Nephron progenitor cell (in vitro differentiated cells): ENCODE measurements around the gene FUOM.
A peak's percentile ranks its signal among the peaks of the same experiment; 100 is the strongest.
"Not testable (repeated sequence)": the region's sequence is repeated elsewhere in the genome, so short reads cannot be mapped to it uniquely, and the experiment has no call there.

Experiments
- DNase-seq: peaks from one replicate; pipeline ENCODE4 v3.0.0; 2021
- H3K27ac Mint-ChIP-seq: 2 replicates; pipeline ENCODE4 v1.8.0; 2021; ENCODE audit warnings: mild to moderate bottlenecking, moderate library complexity, mixed read lengths
- H3K27me3 Mint-ChIP-seq: 2 replicates; pipeline ENCODE4 v1.8.0; 2021; ENCODE audit warnings: mild to moderate bottlenecking, low read depth, mixed read lengths; ENCODE audit not compliant: poor library complexity
- H3K36me3 Mint-ChIP-seq: 2 replicates; pipeline ENCODE4 v1.8.0; 2021; ENCODE audit warnings: low read depth, mixed read lengths
- H3K4me1 Mint-ChIP-seq: 2 replicates; pipeline ENCODE4 v1.8.0; 2021; ENCODE audit warnings: mixed read lengths
- H3K4me3 Mint-ChIP-seq: 2 replicates; pipeline ENCODE4 v1.8.0; 2021; ENCODE audit warnings: mild to moderate bottlenecking, moderate library complexity, mixed read lengths
- H3K9me3 Mint-ChIP-seq: 2 replicates; pipeline ENCODE4 v1.8.0; 2021; ENCODE audit warnings: mild to moderate bottlenecking, moderate library complexity, mixed read lengths
- TF ChIP-seq, protein P1 (sequence below): fragments of 200-600 bp; sonication (generic); IDR thresholded peaks from 2 replicates; pipeline ENCODE4 v1.5.0; 2021; ENCODE audit warnings: antibody characterized with exemption

FUOM gene

DNA sequence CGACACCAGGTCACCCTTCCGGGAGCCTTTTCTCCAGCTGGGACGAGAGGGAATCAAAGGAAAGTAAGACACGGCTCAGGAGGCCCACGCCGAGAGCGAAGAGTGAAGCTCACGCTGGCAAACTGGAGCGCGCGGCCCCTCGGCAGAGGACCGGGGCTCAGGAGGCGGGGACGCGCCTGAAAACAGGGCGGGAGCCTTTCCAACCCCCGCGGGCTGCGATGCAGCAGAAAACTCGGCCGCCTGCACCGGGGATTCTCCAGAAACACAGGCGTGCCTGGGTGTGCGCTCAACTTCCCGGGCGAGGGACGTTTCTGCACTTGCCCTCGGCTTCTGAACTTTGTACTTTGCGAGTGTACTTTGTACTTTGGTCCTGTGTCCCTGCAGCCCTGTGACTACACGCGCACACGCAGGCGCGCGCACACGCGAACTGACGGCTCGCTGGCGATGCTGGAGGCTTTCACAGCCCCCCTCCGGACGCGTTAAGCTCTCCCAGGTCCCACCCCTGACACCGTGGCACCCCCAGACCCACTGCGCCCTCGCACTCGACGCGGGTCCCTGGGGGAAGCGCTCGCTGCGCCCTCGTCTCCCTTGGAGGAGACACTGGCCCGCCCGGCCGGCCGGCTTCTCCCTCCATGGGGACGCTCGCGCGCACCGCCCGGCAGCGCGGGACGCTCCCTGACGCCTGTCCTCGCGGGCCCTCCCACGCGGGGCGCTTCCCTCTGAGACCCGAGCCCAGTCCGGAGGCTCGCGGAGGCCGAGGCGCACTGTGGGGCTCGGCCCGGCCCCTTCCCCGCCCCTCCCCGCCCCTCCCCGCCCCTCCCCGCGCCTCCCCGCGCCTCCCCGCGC lies 20.7 kb upstream of the FUOM start:
- Mint-ChIP-seq H3K27me3 (peaks cover 80% of the 10 kb centered on the region), H3K27ac (no peak overlapping the region), H3K9me3 (no peaks in the 10 kb centered on the region), H3K4me3 (peak overlapping the region; percentile 80), H3K4me1 (peaks cover 31% of the 10 kb centered on the region), H3K36me3 (peaks cover 5% of the 10 kb centered on the region)
- TF ChIP-seq, protein P1, sequence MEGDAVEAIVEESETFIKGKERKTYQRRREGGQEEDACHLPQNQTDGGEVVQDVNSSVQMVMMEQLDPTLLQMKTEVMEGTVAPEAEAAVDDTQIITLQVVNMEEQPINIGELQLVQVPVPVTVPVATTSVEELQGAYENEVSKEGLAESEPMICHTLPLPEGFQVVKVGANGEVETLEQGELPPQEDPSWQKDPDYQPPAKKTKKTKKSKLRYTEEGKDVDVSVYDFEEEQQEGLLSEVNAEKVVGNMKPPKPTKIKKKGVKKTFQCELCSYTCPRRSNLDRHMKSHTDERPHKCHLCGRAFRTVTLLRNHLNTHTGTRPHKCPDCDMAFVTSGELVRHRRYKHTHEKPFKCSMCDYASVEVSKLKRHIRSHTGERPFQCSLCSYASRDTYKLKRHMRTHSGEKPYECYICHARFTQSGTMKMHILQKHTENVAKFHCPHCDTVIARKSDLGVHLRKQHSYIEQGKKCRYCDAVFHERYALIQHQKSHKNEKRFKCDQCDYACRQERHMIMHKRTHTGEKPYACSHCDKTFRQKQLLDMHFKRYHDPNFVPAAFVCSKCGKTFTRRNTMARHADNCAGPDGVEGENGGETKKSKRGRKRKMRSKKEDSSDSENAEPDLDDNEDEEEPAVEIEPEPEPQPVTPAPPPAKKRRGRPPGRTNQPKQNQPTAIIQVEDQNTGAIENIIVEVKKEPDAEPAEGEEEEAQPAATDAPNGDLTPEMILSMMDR, result no peak
- peak; percentile 74 for DNase-seq

DNA sequence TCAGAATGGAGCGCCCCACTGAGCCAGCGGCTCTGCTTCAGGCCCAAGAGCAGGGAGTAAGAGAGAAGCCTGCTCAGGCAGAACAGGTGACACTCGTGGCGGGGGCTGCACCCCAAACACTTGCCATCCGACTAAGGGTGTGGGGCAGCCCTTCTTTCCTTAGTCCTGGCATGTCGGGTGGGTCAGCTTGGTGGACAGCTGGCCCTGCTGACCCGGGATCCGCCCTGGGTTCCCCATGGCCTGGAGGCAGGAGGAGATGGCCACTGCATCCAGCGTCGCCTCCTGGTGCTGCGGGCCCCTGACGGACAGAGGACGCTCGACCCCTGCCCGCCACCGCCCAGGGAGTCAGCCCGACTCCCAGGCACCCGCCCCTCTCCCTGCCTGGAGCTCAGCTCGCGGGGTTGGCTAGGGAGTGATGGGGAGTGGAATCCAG lies 20.0 kb upstream of the FUOM start:
- no peaks in the 10 kb centered on the region for H3K9me3 Mint-ChIP-seq
- TF ChIP-seq, protein P1, result no peak
- DNase-seq, result no peak
- peaks cover 78% of the 10 kb centered on the region for H3K27me3 Mint-ChIP-seq
- peaks cover 35% of the 10 kb centered on the region for H3K4me1 Mint-ChIP-seq
- no peak overlapping the region for H3K27ac Mint-ChIP-seq
- H3K4me3 Mint-ChIP-seq, result peak overlapping the region; percentile 80
- H3K36me3 Mint-ChIP-seq, result peaks cover 5% of the 10 kb centered on the region

DNA sequence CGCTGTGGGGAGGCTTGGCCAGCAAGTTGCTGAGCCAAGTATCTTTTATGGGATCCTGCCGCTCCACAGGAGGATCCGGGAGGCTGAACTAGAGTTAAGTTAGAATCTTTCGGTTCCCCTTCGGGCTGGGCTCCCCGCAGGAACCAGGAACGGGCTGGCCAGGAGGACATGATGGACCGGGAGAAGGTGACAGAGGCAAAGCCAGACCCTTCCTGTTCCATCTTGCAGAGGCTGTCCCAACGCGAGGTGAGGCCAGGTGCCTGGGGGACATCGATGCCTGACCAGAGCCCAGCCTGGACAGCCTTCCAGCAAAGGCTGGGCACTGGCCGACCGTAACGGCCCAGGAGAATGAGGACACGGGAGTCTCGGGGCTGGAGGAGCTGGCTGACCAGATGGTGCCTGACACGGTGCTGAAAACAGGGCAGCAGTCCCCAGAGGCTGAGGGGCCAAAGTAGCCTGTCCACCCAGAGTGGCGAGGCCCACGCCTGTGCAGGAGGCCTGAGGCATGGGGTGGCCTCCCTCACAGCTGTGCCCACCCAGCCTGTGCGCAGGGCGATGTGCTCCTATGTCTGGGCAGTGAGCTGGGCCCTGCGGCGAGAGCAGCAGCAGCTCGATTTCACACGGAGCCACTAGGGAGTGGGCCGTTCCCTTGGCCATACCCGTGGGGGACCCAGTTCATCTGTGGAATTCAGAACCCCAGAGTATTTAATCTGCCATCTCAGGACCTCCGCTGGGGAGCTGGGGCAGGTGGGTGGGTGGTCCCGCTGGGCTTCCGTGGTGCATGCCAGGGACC lies 19.4 kb upstream of the FUOM start:
- peaks cover 35% of the 10 kb centered on the region for H3K4me1 Mint-ChIP-seq
- no peak for DNase-seq
- TF ChIP-seq, protein P1, result no peak
- peaks cover 5% of the 10 kb centered on the region for H3K36me3 Mint-ChIP-seq
- H3K9me3 Mint-ChIP-seq, result no peaks in the 10 kb centered on the region
- H3K27me3 Mint-ChIP-seq, result peaks cover 71% of the 10 kb centered on the region
- no peak overlapping the region for H3K27ac Mint-ChIP-seq
- peak overlapping the region; percentile 48 for H3K4me3 Mint-ChIP-seq

DNA sequence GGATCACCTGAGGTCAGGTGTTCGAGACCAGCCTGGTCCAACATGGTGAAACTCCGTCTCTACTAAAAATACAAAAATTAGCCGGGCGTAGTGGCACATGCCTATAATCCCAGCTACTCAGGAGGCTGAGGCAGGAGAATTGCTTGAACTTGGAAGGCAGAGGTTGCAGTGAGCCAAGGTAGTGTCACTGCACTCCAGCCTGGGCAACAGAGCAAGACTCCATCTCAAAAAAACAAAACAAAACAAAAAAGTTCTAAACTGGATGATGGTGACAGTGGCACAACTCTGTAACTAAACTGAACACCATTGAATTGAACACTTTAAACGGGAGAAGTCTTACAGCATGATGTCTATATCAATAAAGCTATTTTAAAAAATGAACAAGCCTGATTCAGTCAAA lies 18.4 kb upstream of the FUOM start:
- not testable (repeated sequence) for H3K9me3 Mint-ChIP-seq, H3K27ac Mint-ChIP-seq, DNase-seq, H3K36me3 Mint-ChIP-seq
- Mint-ChIP-seq H3K4me3 (peak overlapping the region; percentile 39), H3K4me1 (peaks cover 35% of the 10 kb centered on the region), H3K27me3 (peaks cover 61% of the 10 kb centered on the region)

DNA sequence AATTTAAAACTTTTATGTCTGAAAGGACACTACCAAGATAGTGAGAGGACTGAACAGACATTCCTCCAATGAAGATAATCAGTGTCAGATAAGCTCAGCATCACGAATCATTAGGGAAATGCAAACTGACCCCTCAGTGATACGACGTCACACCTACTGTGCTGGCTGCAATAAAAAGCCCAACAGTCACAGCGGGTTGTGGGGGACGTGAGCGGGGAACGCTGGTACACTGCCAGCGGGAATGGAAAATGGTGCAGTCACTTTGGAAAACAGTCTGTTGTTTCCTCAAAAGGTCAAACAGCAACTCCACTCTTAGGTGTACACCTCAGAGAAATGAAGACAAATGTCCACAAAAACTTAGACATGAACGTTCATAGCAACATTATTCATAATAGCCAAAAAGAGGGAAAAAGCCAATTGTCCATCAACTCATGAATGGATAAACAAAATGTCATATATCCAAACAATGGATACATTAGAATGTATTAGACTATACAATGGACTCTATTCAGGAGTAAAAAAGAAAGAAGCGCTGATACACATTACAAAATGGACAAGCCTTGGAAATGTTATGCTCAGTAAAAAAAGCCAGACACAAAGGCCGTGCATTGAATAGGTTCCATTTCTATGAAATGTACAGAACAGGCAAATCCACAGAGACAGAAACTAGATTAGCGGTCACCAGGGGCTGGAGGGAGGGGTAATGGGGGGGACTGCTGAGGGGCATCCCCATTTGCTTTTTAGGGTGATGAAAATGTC lies 17.7 kb upstream of the FUOM start:
- DNase-seq, result no peak
- TF ChIP-seq, protein P1, result no peak
- no peak overlapping the region for H3K27ac Mint-ChIP-seq
- H3K4me1 Mint-ChIP-seq, result peaks cover 35% of the 10 kb centered on the region
- no peaks in the 10 kb centered on the region for H3K9me3 Mint-ChIP-seq
- peaks cover 55% of the 10 kb centered on the region for H3K27me3 Mint-ChIP-seq
- peak overlapping the region; percentile 36 for H3K4me3 Mint-ChIP-seq
- peaks cover under 1% of the 10 kb centered on the region for H3K36me3 Mint-ChIP-seq
